DND-41 (cell line): Measurements from ENCODE around the gene ALDH1A3.

ENCODE experiments used
- EZH2 ChIP-seq: IDR thresholded peaks from 3 replicates; pipeline ENCODE4 v1.6.1; 2012; ENCODE audit warnings: borderline replicate concordance, low read depth, mild to moderate bottlenecking, moderate library complexity, low read length, inconsistent platforms; ENCODE audit not compliant: severe bottlenecking
- TF ChIP-seq, protein P1 (sequence below): IDR thresholded peaks from 2 replicates; pipeline ENCODE4 v1.5.1; 2012; ENCODE audit warnings: borderline replicate concordance, low read length, moderate library complexity, mild to moderate bottlenecking; ENCODE audit not compliant: poor library complexity, severe bottlenecking; ENCODE audit errors: extremely low read depth

DNA sequence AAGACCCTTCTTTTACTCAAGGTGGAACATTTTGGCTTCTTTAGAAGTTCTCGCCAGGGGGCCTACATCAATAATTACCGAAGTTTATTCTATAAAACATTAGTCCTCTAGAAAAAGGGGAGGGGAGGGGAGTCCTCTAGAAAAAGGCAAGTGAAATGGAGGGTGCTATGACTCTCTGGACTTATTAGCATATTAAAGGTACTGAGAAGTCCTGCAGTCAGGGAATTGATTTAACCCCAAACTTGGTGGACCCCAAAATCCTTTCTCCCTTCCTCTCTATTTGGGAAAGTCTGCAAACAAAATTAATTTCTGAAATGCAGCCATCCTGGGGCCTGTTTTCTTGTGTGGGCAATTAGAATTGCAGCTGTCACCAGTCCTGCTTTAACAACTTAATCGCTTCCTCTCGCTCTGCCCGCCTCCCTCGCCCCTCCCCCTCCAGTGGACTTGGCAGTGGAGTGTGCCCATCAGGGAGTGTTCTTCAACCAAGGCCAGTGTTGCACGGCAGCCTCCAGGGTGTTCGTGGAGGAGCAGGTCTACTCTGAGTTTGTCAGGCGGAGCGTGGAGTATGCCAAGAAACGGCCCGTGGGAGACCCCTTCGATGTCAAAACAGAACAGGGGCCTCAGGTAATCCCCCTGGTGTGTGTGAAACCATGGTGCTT, 20.6 kb downstream of the ALDH1A3 start:
- TF ChIP-seq, protein P1, sequence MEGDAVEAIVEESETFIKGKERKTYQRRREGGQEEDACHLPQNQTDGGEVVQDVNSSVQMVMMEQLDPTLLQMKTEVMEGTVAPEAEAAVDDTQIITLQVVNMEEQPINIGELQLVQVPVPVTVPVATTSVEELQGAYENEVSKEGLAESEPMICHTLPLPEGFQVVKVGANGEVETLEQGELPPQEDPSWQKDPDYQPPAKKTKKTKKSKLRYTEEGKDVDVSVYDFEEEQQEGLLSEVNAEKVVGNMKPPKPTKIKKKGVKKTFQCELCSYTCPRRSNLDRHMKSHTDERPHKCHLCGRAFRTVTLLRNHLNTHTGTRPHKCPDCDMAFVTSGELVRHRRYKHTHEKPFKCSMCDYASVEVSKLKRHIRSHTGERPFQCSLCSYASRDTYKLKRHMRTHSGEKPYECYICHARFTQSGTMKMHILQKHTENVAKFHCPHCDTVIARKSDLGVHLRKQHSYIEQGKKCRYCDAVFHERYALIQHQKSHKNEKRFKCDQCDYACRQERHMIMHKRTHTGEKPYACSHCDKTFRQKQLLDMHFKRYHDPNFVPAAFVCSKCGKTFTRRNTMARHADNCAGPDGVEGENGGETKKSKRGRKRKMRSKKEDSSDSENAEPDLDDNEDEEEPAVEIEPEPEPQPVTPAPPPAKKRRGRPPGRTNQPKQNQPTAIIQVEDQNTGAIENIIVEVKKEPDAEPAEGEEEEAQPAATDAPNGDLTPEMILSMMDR, result no peak
- no peak for TF ChIP-seq EZH2
